ENCODE results near the gene ETV5. TPM values are rescaled to one million over a fixed set of nuclear protein-coding genes. Genes with fewer than 3 reads are reported as not detected.

The ETV5 gene
- polyA plus RNA-seq (2013, experiment 1 of 2), result 16.0 TPM
- 15.4 TPM for polyA plus RNA-seq (2013, experiment 2 of 2)

DNA sequence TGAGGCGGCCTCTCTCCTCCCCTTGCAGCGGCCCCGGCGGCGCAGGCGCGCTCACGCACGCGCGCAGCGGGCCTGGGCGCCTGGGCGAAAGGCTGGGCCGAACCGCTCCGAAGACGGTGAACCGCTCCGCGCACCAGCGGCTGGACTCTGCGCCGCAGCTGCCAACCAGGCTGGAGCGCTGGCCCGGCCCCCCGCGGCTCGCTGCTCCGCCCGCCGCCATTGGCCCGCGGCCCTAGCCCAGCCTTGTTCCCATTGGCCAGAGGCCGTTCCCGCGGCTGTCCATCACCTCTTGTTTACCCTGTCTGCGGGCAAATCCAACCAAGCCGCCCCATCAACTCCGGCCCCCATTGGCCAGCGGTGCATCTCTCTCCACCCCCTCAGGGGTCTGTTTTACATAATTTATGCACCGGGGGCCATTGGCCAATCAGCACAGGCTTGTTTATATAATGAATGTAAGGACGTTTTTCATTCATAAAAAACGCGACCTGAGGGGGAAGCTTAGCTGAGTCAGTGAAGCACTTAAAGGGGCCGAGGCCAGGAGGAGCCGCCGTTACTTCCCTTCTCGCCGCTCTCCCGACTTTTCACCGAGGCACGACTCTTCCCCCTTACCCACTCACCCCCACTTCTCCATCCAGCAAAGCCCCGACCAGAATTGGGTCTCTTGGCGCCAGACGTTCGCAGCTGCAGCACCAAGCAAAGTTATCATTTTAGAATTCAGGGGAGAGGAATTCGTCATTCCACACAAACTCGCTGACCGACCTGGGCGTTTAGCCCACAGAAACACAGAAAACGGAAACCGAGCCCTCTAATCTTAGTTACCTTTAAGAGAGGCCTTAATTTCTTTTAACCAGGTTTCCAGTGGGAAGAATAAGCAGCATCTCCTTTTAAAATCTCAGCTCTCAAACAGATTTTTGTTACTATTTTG lies at the start of gene ETV5:
Gene ETV5 (minus strand): TSS at position 149 of the 925 bp plus-strand sequence. CDS start 3,221 bp downstream, outside the sequence.
- Histone ChIP-seq H3K23ac (ENCODE audit: low read length) (peak within 1 kb of the TSS; percentile 83), H3K56ac (ENCODE audit: low read length) (peak within 1 kb of the TSS; percentile 93)

DNA sequence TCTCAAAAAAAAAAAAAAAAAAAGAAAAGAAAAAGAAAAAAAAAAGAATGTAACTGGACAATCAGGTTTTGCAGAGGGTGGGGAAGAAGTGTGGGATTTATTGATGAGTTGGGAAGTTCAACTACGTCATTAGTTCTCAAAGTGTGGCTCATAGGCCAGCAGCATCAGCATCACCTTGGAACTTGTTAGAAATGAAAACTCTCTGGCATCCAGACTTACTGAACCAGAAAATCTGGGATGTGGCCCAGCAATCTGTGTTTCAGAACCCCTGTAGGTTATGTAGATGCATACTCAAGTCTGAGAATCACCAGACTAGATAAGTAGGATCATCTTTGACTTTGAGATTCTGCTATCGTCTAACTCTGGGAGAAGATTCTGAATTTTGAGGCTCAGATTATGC lies 45.8 kb upstream of the ETV5 start:
- Histone ChIP-seq H3K18ac (ENCODE audit: low read length) (no peak overlapping the region), H3K27ac (ENCODE audit: low read depth, low read length) (no peak overlapping the region), H3K79me2 (ENCODE audit: control insufficient read depth, insufficient read depth, low read length) (no peaks in the 10 kb centered on the region), H2BK5ac (ENCODE audit: low read length) (no peak overlapping the region), H3K4ac (ENCODE audit: low read depth, low read length) (no peak overlapping the region), H3K56ac (ENCODE audit: low read length) (no peak overlapping the region), H3K4me3 (ENCODE audit: low read length) (no peak overlapping the region), H4K8ac (ENCODE audit: low read depth, low read length) (no peak overlapping the region), H3K36me3 (ENCODE audit: control insufficient read depth, insufficient read depth, low read length) (no peaks in the 10 kb centered on the region), H2BK15ac (replicated peaks; ENCODE audit: low read depth) (no peak overlapping the region), H2AK5ac (ENCODE audit: low read length) (no peak overlapping the region), H2BK120ac (ENCODE audit: low read depth, low read length) (no peak overlapping the region), H3K4me2 (ENCODE audit: low read length) (no peak overlapping the region), H3K4me1 (ENCODE audit: control insufficient read depth, low read depth, low read length) (no peaks in the 10 kb centered on the region), H3K79me1 (ENCODE audit: low read length) (no peaks in the 10 kb centered on the region), H3K9ac (ENCODE audit: low read length) (no peak overlapping the region), H3K27me3 (ENCODE audit: insufficient read depth, low read length, poor library complexity) (no peaks in the 10 kb centered on the region), H3K23ac (ENCODE audit: low read length) (no peak overlapping the region), H4K5ac (ENCODE audit: low read length) (no peak overlapping the region)
- no peak for DNase-seq
- WGBS (ENCODE audit: extremely low coverage, insufficient coverage, low lambda C conversion rate), result no CpG with 5 or more reads among the region's 2 CpGs

More for the DNA sequence above, at the start of gene ETV5:
- Histone ChIP-seq H3K9ac (ENCODE audit: low read length) (peak within 1 kb of the TSS; percentile 90), H4K5ac (ENCODE audit: low read length) (no peak within 1 kb of the TSS), H2BK120ac (ENCODE audit: low read depth, low read length) (no peak within 1 kb of the TSS), H3K27ac (ENCODE audit: low read depth, low read length) (peak within 1 kb of the TSS; percentile 93), H3K4ac (ENCODE audit: low read depth, low read length) (peak within 1 kb of the TSS; percentile 73), H3K4me2 (ENCODE audit: low read length) (peak within 1 kb of the TSS; percentile 90), H2AK5ac (ENCODE audit: low read length) (no peak within 1 kb of the TSS), H3K27me3 (ENCODE audit: insufficient read depth, low read length, poor library complexity) (peaks cover 13% of the 10 kb centered on the region), H3K79me2 (ENCODE audit: control insufficient read depth, insufficient read depth, low read length) (peaks cover 7% of the 10 kb centered on the region), H3K36me3 (ENCODE audit: control insufficient read depth, insufficient read depth, low read length) (no peaks in the 10 kb centered on the region), H2BK15ac (replicated peaks; ENCODE audit: low read depth) (peak within 1 kb of the TSS; percentile 1), H4K8ac (ENCODE audit: low read depth, low read length) (peak within 1 kb of the TSS; percentile 87), H3K4me3 (ENCODE audit: low read length) (peak within 1 kb of the TSS; percentile 69), H2BK5ac (ENCODE audit: low read length) (no peak within 1 kb of the TSS), H3K4me1 (ENCODE audit: control insufficient read depth, low read depth, low read length) (peaks cover 3% of the 10 kb centered on the region), H3K18ac (ENCODE audit: low read length) (peak within 1 kb of the TSS; percentile 93), H3K79me1 (ENCODE audit: low read length) (peaks cover 3% of the 10 kb centered on the region)
- peak; percentile 100 for DNase-seq
- WGBS (ENCODE audit: extremely low coverage, insufficient coverage, low lambda C conversion rate), result no CpG with 5 or more reads among the region's 63 CpGs

- H3K4me2 ChIP-seq (ENCODE audit: low read length), result no peak overlapping the region
- no peak overlapping the region for H2BK15ac ChIP-seq (replicated peaks; ENCODE audit: low read depth)
- no peak for DNase-seq
- no peak overlapping the region for H3K56ac ChIP-seq (ENCODE audit: low read length)
- no peak overlapping the region for H4K8ac ChIP-seq (ENCODE audit: low read depth, low read length)
- no peak overlapping the region for H3K9ac ChIP-seq (ENCODE audit: low read length)
- no peak overlapping the region for H3K4ac ChIP-seq (ENCODE audit: low read depth, low read length)
- H3K36me3 ChIP-seq (ENCODE audit: control insufficient read depth, insufficient read depth, low read length), result no peaks in the 10 kb centered on the region
- H2AK5ac ChIP-seq (ENCODE audit: low read length), result no peak overlapping the region
- no peaks in the 10 kb centered on the region for H3K79me2 ChIP-seq (ENCODE audit: control insufficient read depth, insufficient read depth, low read length)
- H2BK120ac ChIP-seq (ENCODE audit: low read depth, low read length), result no peak overlapping the region
- H3K23ac ChIP-seq (ENCODE audit: low read length), result no peak overlapping the region
- no peaks in the 10 kb centered on the region for H3K4me1 ChIP-seq (ENCODE audit: control insufficient read depth, low read depth, low read length)
- no peak overlapping the region for H3K27ac ChIP-seq (ENCODE audit: low read depth, low read length)
- no CpG with 5 or more reads among the region's 9 CpGs for WGBS (ENCODE audit: extremely low coverage, insufficient coverage, low lambda C conversion rate)
- no peak overlapping the region for H3K18ac ChIP-seq (ENCODE audit: low read length)
- no peak overlapping the region for H3K4me3 ChIP-seq (ENCODE audit: low read length)
- no peak overlapping the region for H4K5ac ChIP-seq (ENCODE audit: low read length)
- no peaks in the 10 kb centered on the region for H3K79me1 ChIP-seq (ENCODE audit: low read length)
- no peaks in the 10 kb centered on the region for H3K27me3 ChIP-seq (ENCODE audit: insufficient read depth, low read length, poor library complexity)
- no peak overlapping the region for H2BK5ac ChIP-seq (ENCODE audit: low read length)
Observed at GRCh38 chr3:186152889-186153292, 44.0 kb upstream of the ETV5 start.

DNA sequence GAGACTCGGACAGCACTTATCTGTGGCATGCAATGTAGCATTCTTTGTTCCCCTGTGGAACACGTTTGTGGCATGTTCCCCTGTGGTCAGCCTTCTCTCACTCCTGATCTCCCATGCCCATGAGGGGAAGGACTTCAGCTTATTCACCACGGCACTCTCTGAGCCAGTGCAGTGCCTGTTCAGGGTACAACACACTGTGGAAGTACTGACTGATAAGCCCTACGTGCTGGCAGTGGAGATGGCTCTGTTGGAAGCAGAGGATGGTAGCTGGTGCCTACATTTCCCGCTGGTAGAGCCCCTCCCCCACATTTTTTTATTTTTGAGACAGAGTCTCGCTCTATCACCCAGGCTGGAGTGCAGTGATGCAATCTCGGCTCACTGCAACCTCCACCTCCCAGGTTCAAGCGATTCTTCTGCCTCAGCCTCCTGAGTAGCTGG lies 43.5 kb upstream of the ETV5 start:
- no CpG with 5 or more reads among the region's 8 CpGs for WGBS (ENCODE audit: extremely low coverage, insufficient coverage, low lambda C conversion rate)
- Histone ChIP-seq H3K56ac (ENCODE audit: low read length) (no peak overlapping the region), H3K9ac (ENCODE audit: low read length) (no peak overlapping the region), H2BK5ac (ENCODE audit: low read length) (no peak overlapping the region), H2BK15ac (replicated peaks; ENCODE audit: low read depth) (no peak overlapping the region), H3K79me1 (ENCODE audit: low read length) (no peaks in the 10 kb centered on the region), H3K27ac (ENCODE audit: low read depth, low read length) (no peak overlapping the region), H3K27me3 (ENCODE audit: insufficient read depth, low read length, poor library complexity) (no peaks in the 10 kb centered on the region), H3K4ac (ENCODE audit: low read depth, low read length) (no peak overlapping the region), H3K4me3 (ENCODE audit: low read length) (no peak overlapping the region), H3K79me2 (ENCODE audit: control insufficient read depth, insufficient read depth, low read length) (no peaks in the 10 kb centered on the region), H4K5ac (ENCODE audit: low read length) (no peak overlapping the region), H3K18ac (ENCODE audit: low read length) (no peak overlapping the region), H3K23ac (ENCODE audit: low read length) (no peak overlapping the region), H3K36me3 (ENCODE audit: control insufficient read depth, insufficient read depth, low read length) (no peaks in the 10 kb centered on the region), H3K4me1 (ENCODE audit: control insufficient read depth, low read depth, low read length) (no peaks in the 10 kb centered on the region), H2AK5ac (ENCODE audit: low read length) (no peak overlapping the region), H4K8ac (ENCODE audit: low read depth, low read length) (no peak overlapping the region), H2BK120ac (ENCODE audit: low read depth, low read length) (no peak overlapping the region), H3K4me2 (ENCODE audit: low read length) (no peak overlapping the region)
- no peak for DNase-seq

DNA sequence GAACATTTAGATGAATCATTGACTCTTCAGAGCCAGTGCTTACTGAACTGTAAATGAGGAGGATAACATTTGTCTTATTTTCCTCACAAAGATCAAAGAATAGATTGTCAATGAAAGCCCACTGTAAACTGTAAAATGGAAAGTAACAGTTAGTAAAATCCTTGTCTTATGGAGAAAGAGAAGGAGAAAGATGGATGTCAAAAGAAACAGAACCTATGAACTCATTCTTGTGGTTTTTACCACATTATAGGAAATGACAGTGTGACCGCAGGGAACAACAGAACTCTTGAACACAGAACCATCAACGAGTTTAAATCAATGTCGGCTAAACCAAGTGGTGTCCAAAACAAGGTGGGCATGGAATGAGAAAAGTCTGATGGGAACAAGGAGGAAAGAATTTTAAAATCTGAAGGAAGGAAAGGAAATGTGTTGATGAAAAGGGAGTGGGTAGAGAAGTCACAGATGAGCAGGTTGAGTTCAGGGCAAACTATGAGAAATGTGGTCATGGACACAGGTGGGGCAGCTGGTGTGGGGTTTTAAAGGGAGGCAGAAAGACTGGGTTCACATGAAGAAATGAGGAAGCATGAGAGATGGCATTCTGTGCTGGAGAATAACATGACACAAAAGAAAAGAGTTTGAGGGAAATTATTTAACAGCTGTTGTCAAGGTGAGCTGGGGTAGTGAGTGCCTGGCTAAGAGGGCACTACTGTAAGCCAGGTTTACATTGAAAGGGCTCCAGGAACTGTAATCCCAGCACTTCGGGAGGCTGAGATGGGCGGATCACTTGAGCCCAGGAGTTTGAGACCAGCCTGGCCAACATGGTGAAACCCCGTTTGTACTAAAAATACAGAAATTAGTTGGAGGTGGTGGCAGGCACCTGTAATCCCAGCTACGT lies 42.4 kb upstream of the ETV5 start:
- DNase-seq, result no peak
- Histone ChIP-seq H3K56ac (ENCODE audit: low read length) (no peak overlapping the region), H3K4me3 (ENCODE audit: low read length) (no peak overlapping the region), H2BK120ac (ENCODE audit: low read depth, low read length) (no peak overlapping the region), H3K4me1 (ENCODE audit: control insufficient read depth, low read depth, low read length) (no peaks in the 10 kb centered on the region), H2BK5ac (ENCODE audit: low read length) (no peak overlapping the region), H3K79me2 (ENCODE audit: control insufficient read depth, insufficient read depth, low read length) (no peaks in the 10 kb centered on the region), H2BK15ac (replicated peaks; ENCODE audit: low read depth) (no peak overlapping the region), H3K27ac (ENCODE audit: low read depth, low read length) (no peak overlapping the region), H3K4ac (ENCODE audit: low read depth, low read length) (no peak overlapping the region), H3K27me3 (ENCODE audit: insufficient read depth, low read length, poor library complexity) (no peaks in the 10 kb centered on the region), H3K79me1 (ENCODE audit: low read length) (no peaks in the 10 kb centered on the region), H3K36me3 (ENCODE audit: control insufficient read depth, insufficient read depth, low read length) (no peaks in the 10 kb centered on the region), H2AK5ac (ENCODE audit: low read length) (no peak overlapping the region), H3K9ac (ENCODE audit: low read length) (no peak overlapping the region), H3K23ac (ENCODE audit: low read length) (no peak overlapping the region), H3K18ac (ENCODE audit: low read length) (no peak overlapping the region), H4K5ac (ENCODE audit: low read length) (no peak overlapping the region), H3K4me2 (ENCODE audit: low read length) (no peak overlapping the region), H4K8ac (ENCODE audit: low read depth, low read length) (no peak overlapping the region)
- no CpG with 5 or more reads among the region's 7 CpGs for WGBS (ENCODE audit: extremely low coverage, insufficient coverage, low lambda C conversion rate)
